NCI-H1048 (cell line): Measurements from ENCODE around the gene CDC14B.
A peak's percentile ranks its signal among the peaks of the same experiment; 100 is the strongest.
"Not testable (repeated sequence)": the region's sequence is repeated elsewhere in the genome, so short reads cannot be mapped to it uniquely, and the experiment has no call there.

Experiments used
- DNase-seq: peaks from one replicate; lab custom pipeline; 2025; lab: John Stamatoyannopoulos, UW

The CDC14B gene

DNA sequence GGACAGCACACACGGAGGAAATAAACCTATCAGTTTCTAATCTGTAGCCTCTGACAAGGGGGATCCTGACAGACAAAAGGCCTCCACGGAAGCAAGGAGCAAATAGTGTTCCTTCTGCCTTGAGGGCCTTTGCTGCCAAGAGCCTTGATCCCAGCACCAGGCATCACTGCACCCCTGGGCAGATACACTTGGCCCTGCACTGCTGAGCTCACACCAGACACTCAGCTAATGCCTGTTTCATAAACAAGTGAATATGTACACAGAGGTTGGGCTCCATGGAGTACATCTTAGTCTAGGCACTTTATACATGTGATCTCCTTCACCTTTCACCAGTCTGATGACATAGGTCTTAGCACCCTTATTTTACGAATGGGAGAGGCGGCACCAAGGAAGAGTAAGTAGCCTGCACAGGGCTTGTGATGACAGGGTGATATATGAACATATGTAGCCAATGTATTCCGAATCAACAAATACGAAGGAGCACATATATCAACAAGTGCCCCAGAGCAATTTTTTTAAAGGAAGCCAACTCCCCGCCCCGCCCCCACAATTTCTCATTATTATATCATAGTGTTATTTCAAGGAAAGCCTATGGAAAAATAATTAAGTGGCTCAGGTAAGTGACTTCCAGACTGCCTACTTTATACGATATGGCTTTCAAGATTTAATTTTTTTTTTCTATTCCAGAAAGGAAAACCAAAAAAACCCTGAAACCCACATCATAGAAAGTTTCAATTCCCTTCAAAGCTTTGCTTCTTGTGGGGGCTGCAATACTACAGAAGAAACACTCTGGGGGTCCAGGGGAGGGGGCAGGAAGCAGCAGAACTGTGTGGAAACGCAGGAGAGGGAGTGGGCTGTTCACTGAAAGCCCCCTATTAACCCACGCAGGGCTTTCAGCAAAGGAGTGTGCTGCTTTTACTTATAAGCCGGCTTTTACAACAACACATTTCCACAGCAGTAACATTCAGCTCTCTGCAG lies 32.0 kb downstream of the CDC14B start:
- DNase-seq: no peak

DNA sequence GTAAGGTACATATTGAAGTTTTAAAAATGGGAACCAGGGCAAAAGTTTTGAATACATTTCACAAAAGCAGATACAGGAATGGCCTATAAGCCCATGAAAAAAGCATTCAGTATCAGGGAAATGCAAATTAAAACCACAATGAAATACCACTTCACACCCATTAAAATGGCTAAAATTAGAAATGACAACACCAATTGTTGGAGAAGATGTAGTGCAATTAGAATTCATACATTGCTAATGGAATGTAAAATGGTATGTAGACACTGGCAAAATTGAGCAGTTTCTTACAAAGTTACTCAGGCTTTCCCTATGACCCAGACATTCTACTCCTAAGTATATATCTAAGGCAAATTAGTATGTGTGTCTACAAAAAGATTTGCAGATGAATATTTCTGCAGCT lies 34.2 kb downstream of the CDC14B start:
- no peak for DNase-seq

DNA sequence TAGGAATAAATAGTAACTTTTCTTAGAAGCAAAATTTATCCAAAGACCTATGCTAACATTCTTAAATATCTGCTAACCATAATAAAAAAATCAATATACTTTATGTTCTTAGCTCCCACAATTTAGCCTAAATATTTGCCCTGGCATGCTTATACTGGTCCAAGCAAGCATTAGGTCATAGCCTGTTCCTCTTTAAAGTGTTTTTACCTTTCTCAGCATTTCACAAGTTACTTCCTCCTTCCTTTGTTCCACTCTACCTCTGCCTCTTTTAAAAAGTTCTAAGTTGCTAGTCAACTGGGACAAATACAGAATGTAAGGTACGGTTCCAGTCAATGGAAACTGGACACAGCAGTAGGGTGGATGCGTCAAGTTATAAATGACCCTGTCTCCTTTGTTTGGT lies 37.4 kb downstream of the CDC14B start:
- DNase-seq: not testable (repeated sequence)

DNA sequence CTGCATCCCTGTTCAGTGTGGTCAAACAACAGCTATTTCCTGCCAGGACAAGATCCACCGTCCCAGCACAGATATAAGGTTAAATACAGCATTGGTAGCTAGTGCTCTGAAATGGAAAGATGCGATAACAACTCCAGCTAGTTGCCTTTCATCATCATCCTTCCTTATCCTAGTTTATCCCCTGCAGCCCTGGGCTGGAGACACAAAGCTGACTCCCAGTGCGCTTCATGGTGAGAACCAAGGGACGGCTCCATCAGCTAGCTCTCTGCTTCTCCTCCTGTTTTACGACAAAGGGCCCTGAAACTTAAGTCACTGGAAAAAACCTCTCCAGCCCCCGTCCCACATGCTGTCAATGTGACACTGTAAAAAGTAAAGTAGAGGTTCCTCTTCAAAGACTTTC lies 37.9 kb downstream of the CDC14B start:
- DNase-seq: no peak

DNA sequence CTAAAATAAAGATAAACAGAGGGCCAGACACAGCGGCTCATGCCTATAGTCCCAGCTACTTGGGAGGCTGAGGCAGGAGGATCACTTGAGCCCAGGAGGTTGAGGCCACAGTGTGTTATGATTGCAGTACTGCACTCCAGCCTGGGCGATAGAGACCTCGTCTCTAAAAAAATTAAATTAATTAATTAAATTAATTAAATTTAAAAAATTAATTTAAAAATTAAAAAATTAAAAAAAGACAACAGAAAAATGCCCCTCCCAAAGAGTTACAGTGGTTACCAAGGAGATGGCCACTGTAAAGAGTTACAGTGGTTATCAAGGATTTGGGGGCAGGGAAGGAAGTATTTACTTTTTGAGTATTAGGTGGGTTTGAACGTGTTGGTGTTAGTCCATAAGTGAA lies 38.3 kb downstream of the CDC14B start:
- no peak for DNase-seq

DNA sequence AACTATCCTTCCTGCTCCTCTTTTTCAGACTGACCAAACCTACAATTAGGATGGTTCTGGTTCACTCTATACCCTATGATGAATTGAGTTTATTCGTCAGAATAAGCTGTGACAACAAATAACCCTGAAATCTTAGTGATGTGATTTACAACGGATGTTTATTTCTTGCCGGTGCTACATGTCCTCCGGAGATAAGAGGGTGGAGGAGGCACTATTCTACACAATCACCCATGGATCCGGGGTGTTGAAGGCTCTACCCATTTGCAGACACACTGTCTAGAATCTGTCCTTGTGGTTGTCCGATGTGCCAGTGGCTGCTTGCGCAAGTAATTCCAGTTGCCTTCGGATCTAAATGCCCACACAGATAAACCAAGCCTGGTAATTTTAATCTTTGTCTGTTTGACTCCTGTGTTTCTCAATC lies 44.7 kb downstream of the CDC14B start:
- DNase-seq: no peak

DNA sequence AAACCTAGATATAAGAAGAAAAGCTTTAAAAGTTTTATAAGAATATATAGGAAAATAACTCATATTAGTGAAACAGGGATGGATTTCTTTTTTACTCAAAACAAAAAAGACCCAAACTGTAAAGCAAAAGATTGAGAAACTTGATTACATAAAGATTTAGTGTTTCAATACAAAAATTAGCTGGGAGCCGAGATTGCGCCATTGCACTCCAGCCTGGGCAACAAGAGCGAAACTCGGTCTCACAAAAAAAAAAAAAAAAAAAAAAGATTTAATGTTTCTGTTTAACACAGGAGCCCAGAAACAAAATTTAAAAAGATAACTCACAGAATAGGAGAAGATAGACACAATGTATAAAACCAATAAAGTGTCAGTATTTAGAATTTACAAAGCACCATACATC lies 45.2 kb downstream of the CDC14B start:
- no peak for DNase-seq

DNA sequence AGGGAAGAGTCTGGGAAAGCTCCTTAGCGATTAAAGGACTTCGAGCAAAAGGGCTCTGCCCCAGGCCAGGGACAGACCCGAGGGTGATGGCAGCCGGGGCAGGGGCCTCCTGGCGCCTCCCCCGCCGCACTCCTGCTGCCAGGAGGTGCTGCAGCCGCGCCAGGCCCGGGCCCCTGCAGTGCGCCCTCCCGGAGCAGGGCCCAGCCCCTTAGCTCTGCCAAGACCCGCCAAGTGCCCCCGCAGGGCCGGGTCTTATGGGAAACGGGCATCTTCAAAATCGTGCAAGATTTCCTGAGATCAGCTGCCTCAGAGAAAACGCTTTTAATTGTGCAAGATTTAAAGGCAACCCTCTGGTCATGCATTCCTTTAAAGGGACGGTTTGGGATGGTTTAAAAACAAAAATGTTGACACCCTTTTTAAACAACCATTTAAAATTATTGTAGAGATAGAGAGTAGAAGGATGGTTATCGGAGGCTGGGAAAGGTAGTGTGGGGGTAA lies 52.4 kb downstream of the CDC14B start:
- DNase-seq: no peak

DNA sequence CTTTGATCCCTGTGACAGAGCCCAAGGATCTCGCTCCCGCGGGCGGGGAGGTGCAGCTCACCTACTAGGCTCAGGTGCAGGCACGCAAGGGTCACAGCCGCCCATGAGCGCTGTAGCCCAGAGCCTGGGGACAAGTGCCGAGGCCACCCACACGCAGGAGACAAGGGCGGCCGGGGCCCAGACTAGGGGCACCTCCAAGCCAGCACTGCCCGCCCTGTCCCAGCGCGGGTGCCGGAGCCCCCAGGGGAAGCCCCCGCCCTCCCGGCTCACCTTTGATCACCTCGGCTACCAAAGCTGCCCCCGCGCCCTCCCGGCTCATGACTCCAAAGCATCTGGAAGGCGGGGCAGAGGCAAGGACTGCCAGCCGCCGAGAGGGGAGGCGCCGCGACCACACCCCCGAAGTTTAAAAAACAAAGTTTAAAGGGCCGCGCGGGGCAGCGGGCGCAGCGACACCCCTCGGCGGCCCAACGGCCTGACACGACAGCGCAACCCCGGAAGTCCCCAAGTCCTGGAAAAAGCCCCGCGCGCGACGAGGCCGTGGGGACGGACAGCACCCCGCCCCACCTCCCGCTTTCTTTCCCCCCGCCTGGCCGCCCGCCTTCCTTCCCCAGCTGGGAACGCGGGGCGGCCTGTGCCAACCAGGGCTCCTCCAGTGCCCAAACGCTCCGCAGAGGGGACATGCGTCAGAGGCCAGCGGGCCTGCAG lies 53.0 kb downstream of the CDC14B start:
- DNase-seq: peak; percentile 25

DNA sequence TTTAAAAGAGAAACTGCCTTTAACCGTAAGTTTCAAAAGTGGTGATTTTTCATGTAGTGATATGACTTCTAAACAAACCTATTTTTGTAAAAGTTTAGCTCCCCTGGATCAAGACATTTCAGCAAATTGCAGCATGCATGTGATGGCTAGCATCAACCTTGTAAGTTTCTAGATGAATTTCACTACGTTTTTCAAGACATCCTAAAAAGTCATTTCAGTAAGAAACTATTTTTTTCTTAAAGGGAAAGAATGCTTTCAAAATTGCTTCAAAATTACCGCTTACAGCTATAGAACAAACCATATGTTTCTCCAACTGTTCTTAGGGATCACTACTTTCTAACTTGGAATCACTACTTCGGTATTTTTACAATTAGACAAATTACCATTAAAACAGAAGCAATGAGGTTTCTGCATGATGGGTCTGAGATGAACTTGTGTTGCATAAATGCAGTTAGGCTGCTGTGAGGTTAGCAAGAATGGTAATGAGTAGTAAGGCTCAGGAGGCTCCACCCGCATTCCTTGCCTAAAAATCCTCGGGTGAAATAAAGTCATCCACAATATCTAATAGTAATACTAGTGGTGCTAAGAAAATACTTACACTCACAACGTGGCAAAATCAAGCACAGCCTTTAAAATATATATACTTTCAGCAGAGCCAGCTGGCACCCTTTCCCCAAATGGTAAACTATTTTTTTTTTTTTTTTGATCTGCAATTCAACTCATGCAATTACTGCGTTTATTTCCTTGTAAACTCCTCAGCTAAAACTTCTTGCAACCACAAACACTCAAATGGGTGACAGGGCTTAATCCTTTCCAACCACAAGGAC lies 53.8 kb downstream of the CDC14B start:
- DNase-seq: no peak

DNA sequence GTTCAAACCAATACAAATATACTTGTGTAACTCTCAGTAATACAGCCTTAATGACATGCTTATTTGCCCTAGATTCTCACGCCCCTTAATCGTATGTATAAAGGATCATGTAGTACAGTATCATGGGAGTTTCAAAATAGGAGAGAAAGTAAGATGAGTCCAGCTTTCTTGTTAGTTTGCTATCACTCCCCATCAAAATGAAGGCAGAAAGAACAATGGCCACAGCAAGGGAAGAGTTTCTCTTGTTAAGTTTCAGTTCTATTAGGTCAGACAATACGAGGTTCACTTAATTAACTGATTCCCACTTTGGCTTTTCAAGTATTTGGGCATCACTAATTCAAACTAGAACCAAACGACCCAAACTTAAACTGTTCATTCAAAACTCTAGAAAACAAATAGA lies 55.4 kb downstream of the CDC14B start:
- DNase-seq: no peak

DNA sequence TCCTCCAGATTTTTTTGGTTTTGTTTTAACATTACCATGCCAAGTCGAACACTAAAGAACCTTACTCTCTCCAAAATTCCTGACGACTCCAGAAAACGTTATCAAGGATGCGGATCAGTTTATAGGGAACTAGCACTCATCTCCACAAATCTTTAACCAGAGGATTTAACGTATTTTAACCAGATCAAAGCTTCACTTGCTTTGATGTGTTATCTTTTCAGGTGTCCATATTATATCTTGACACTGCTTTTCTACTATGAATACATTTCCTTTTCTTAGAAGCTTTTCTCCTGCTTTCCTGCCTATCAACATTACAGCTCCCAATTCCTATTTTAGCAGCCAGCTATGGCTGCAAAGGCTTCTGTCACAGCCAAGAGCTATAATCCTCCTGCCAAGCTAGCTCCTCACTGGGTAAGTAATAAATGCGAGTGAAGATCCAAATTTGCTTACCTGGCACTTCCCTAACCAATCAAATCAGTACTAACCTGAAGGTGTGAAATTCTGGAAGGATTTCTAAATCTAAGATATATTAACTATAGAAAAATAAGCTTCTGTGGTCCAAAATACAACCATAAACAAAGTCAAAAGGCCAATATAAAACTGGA lies 60.2 kb downstream of the CDC14B start:
- DNase-seq: no peak

DNA sequence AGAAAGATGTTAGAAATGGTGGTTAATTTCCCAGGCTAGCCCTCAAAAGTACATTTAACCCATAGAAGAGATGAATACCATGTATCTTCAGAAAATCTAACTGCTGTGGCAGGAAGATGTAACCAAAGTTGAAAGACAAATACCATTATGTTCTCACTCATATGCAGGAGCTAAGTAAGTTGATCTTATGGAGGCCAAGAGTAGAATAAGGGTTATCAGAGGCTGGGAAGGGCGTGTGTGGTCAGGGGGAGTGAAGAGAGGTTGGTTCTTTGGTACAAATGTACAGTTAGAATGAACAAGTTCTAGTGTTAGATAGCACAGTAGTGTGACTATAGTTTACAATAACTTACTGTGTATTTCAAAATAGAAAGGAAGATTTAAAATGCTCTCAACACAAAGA lies 61.7 kb downstream of the CDC14B start:
- no peak for DNase-seq

DNA sequence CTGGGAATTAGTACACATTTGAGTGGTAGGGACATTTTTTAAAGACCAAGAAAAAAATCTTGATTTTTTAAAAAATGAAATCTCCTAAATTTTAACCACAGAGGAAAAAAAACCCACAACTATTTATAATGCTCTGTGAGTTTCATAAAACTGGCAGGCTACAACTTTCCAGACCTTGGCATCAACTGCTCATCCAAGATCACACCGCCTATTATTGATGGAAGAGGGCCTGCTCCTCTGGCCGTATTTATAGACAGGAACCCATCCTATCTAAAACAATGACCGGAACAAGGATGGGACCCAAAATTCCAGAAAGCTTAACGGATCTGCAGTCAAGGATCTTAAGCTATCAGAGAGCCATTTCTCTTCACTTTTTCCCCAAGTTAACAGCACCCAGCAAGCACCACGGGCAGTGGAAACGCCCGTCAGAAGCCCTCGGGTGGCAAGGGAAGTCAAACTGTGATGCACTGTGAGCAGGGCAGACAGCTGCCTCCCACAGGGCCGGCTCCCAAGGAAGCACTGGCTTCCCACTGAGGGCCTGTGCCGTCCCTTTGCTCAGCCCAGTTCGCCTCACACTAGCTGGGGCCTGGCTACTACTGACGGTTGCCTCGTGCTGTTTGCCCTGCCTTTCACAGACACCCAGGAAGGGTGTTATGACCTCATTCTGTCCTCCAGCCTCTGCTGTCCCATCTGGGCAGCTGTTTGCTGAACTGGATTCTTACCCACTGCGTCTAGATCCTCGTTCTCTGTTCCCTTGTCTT lies 62.8 kb downstream of the CDC14B start:
- DNase-seq: no peak

DNA sequence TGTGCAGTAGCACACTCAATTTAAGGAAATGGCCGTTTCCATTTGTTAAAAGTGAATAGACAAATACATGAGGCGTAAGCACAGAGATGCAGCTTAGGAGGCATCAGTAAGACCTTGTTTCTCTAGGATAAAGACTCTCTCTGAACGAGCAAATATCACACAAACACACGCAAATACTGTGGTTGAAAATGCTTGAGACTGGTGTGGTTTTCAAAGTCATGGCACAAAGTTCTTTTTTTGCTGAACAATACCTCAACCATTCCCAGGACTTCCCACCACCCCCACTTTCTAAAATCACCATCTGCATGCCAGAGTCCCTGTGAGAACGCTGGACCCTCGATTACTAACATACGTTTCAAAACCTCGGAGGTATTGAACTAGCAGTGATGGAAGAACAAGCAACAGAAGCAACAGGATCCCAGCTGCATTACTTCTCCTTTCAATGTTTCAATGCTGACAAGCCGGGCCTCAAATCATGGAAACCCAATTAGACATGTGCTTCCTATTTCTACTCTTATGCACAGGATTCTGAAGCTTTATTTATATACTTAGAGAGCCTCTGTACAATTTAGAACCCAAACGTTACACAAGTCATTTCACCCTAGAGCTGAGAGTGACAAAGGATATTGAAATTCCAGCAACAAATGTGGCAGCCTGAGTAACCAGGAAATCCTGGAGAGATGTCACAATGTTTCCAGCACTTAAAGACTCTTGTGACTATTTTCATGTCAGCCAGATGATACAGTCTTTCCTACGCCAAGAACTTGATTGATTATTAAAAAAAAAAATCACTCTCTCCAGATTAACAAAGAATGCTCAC lies 63.9 kb downstream of the CDC14B start:
- no peak for DNase-seq

DNA sequence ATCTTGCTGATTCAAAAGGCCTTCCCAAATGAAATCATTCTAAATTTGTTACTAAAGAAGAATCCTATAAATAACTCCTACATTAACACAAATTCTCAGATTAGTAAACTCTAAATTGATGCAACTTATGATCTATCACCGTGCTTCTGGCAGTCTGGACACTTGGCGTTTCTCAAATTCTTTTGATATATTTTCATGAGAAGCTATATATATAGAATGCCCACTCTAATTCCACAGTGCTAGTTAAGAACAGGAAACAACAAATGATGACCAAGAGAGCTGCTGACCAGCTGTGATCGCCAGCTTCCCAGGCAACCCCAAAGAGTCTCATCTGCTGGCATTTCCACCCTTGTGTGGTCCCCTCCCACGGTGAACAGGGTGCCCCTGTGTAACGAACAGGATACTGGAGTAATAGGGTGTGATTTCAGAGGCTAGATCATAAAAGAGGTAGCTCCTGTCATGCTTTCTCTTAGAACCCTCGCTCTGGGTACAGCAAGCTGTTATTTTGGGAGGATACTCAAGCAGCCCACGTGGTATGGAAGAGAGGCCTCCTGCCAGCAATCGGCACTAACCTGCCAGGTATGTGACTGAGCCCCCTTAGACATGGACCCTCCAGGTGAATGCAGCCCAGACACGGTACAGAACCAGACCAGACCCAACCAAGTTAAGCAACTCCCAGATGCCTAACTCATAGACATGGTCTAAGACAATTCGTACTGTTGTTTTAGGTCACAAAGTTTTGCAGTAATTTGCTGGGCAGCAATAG lies 64.7 kb downstream of the CDC14B start:
- DNase-seq: no peak

DNA sequence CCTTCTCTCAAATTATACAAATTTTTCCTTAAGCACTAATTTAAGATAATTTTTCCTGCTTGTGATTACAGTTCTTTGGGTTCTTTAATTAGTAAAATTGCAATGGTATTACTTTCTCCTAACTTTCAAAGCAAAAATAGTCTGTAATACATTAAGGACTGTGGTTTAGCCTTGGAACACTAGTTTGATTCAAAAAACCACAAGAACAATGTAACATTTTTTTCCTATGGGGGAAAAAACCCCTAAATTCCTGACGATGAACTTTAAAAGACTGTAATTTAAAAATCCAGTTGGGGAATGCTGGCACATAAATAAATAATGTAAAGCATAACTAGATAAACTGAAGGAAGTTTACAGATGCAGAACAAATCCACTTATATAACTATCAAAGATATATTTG lies 65.3 kb downstream of the CDC14B start:
- no peak for DNase-seq

DNA sequence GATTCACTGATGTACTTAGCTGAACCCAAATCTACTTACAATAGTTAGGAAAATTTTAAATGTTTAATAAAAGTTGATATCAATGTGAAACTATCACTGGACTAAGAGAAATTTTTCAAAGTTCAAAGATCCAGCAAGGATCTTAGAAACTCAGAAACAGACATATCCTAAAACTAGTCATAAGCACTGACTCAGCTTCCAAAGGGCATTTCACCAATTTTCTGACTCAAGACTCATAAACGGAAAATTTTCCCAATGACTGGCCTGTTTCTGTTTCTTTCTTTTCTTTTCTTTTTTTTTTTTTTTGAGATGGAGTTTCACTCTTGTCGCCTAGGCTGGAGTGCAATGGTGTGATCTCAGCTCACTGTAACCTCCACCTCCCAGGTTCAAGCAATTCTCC lies 66.6 kb downstream of the CDC14B start:
- DNase-seq: no peak

DNA sequence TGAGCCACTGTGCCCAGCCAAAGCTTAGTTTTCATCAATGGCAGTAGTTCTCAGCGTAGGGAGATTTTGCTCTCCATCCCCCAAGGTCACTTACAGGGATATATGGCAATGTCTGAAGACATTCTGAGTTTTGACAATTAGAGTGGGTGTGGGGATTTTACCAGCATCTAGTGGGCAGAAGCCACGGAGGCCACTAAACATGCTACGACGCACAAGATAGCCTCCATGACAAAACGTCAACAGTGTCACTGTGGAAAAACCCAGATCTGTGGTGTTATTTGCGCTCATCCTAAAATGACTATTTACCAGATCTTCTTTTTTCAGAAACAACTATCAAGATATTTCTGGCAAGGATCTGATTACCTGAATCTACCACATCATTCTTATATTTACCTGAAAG lies 68.2 kb downstream of the CDC14B start:
- DNase-seq: no peak
